ENCODE data around the gene CYP46A1.

Gene CYP46A1

DNA sequence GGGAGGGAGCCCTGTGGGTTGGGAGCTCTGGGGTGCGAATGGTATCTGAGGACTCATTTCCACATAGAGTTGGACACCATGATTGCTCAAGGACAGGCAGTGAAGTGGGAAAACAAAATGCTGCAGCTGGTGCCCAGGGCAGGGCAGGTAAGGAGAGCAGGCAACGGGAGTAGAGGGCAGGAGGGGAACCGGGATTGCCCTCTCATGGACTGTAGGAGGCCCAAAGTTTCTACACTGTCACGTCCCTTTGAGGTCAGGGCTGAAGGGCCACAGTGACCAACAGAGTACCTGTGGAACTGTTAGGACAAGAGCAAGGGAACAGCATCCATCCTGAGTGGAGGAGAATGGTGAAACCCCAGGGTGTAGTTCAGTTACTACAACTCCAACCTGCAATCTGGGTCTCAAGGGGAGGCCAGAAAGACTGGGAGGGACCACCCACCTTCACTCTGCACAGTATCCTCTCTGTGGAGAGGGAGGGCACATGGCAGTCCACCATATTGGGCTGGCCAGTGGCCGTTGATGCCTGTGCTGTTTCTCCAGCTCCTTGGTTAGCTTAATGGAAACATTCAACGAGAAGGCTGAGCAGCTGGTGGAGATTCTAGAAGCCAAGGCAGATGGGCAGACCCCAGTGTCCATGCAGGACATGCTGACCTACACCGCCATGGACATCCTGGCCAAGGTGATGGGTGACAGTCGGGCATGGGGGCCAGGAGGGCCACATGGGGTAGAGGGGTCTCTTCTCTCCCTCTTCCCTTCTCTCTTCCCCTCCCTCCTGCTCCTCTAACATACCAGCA lies 22.2 kb downstream of the CYP46A1 start:
- CTCF ChIA-PET = interaction anchor here (1.0 to 1.5 kb wide), 4 partner anchors 9 to 193 kb away, joined by 3 to 4 read pairs (median 3); no protein-coding TSS in a partner anchor
- no peak for DNase-seq (ENCODE audit: low read depth, low spot score)
- POLR2A ChIA-PET = no interaction called here
- TF ChIP-seq, protein P1, sequence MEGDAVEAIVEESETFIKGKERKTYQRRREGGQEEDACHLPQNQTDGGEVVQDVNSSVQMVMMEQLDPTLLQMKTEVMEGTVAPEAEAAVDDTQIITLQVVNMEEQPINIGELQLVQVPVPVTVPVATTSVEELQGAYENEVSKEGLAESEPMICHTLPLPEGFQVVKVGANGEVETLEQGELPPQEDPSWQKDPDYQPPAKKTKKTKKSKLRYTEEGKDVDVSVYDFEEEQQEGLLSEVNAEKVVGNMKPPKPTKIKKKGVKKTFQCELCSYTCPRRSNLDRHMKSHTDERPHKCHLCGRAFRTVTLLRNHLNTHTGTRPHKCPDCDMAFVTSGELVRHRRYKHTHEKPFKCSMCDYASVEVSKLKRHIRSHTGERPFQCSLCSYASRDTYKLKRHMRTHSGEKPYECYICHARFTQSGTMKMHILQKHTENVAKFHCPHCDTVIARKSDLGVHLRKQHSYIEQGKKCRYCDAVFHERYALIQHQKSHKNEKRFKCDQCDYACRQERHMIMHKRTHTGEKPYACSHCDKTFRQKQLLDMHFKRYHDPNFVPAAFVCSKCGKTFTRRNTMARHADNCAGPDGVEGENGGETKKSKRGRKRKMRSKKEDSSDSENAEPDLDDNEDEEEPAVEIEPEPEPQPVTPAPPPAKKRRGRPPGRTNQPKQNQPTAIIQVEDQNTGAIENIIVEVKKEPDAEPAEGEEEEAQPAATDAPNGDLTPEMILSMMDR (IDR thresholded peaks at IDR 0.05; ENCODE audit: insufficient read depth, low read length, missing control alignments) = no peak
- no peak overlapping the region for H3K4me3 ChIP-seq (ENCODE audit: low read depth, low read length)

DNA sequence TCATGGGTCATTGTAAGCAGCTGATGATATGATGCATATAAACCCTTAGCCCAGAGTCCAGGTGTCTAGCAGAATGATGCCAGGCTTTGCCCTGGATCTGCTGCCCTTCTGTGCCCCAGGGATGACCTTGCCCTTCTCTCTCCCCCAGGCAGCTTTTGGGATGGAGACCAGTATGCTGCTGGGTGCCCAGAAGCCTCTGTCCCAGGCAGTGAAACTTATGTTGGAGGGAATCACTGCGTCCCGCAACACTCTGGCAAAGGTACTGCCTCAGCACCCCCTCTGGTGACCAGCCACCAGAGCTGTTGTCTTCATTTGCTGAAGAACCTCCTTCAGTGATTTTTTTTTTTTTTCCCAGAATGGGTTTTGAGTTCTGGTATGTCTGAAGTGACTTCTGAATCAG lies 23.3 kb downstream of the CYP46A1 start:
- TF ChIP-seq, protein P1 (IDR thresholded peaks at IDR 0.05; ENCODE audit: insufficient read depth, low read length, missing control alignments) = no peak
- no peak for DNase-seq (ENCODE audit: low read depth, low spot score)
- ChIA-PET POLR2A (no interaction called here), CTCF (interaction anchor here (0.6 kb wide), 1 partner anchor 41 kb away, joined by 3 read pairs; no protein-coding TSS in a partner anchor)
- H3K4me3 ChIP-seq (ENCODE audit: low read depth, low read length) = no peak overlapping the region

DNA sequence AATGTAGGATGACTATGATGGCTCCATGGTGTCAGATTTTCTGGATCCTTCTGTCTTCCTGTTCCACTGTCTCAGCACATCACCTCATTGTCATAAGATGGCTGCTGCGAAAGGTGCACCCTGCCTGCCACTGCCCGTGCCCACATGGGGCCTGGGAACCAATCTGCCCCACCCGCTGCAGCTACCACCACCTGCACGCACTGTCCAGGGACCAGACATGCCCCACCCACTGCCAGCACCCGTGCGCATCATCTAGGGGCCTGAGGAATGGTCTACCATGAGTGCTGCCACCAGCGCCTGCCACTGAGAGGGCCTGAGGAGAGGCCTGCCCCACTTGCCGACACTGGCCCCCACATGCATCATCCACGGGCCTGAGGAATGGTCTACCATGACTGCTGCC lies 23.8 kb downstream of the CYP46A1 start:
- ChIA-PET POLR2A (no interaction called here), CTCF (no interaction called here)
- H3K4me3 ChIP-seq (ENCODE audit: low read depth, low read length) = no peak overlapping the region
- TF ChIP-seq, protein P1 (IDR thresholded peaks at IDR 0.05; ENCODE audit: insufficient read depth, low read length, missing control alignments) = no peak
- DNase-seq (ENCODE audit: low read depth, low spot score) = no peak

DNA sequence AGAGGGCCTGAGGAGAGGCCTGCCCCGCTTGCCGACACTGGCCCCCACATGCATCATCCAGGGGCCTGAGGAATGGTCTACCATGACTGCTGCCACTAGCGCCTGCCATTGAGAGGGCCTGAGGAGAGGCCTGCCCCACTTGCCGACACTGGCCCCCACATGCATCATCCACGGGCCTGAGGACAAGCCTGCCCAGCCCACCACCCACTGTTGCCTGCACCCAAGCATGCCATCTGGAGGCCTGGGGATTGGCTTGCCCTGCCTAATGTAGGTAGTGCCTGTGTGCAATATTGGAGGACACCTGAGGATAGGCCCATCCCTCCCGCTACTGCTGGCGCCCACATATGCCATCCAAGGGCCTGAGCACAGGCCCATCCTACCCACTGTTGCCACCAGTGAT lies 24.4 kb downstream of the CYP46A1 start:
- no peak for DNase-seq (ENCODE audit: low read depth, low spot score)
- ChIA-PET CTCF (no interaction called here), POLR2A (no interaction called here)
- H3K4me3 ChIP-seq (ENCODE audit: low read depth, low read length) = no peak overlapping the region
- TF ChIP-seq, protein P1 (IDR thresholded peaks at IDR 0.05; ENCODE audit: insufficient read depth, low read length, missing control alignments) = no peak

DNA sequence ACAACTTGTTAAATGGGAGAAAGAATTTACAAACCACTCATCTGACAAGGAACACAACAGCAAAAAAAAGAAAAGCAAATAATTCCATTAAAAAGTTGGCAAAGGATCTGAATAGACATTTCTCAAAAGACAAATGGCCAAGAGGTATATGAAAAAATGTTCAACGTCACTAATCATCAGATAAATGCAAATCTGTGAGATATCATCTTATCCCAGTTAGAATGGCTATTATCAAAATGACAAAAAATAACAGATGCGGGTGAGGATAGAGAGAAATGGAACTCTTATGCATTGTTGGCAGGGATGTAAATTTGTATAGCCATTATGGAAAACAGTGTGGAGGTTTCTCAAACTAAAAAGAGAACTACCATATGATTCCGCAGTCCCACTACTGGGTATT lies 29.9 kb downstream of the CYP46A1 start:
- ChIA-PET POLR2A (no interaction called here), CTCF (interaction anchor here (1.3 to 5.1 kb wide), 4 partner anchors 15 to 186 kb away, joined by 3 to 44 read pairs (median 8); no protein-coding TSS in a partner anchor)
- no peak for DNase-seq (ENCODE audit: low read depth, low spot score)
- TF ChIP-seq, protein P1 (IDR thresholded peaks at IDR 0.05; ENCODE audit: insufficient read depth, low read length, missing control alignments) = no peak
- no peak overlapping the region for H3K4me3 ChIP-seq (ENCODE audit: low read depth, low read length)

DNA sequence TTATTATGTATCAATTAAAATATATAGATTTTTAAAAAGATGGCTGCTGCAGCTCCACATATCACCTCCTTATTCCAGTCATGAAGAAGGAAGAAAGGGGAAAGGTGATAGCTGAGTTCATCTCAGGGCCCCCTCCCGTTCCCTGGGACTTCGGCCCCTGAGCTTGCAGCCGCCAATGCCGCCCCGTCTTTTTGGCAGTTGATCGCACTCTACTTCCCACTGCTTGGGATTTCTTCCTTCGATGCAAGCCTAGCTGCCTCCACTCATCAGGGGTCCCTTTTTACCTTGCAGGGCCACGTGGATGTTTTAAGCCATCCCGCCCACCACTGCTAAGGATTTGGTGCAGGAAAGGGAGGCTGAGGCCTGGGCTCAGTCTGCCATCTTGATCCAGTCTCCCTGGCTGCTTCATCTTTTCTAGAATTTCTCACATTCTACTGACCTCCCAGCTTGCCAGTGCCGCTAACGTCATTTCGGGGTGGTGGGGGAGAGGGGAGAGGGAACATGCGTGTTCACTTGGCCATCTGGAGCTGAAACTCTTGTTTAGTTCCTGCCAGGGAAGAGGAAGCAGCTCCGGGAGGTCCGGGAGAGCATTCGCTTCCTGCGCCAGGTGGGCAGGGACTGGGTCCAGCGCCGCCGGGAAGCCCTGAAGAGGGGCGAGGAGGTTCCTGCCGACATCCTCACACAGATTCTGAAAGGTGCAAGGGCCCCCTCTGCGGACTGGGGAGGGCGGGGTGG lies 31.3 kb downstream of the CYP46A1 start:
- TF ChIP-seq, protein P1 (IDR thresholded peaks at IDR 0.05; ENCODE audit: insufficient read depth, low read length, missing control alignments) = no peak
- no peak for DNase-seq (ENCODE audit: low read depth, low spot score)
- CTCF ChIA-PET = interaction anchor here (1.1 to 5.1 kb wide), 4 partner anchors 10 to 170 kb away, joined by 3 to 44 read pairs (median 4); no protein-coding TSS in a partner anchor
- no peak overlapping the region for H3K4me3 ChIP-seq (ENCODE audit: low read depth, low read length)
- POLR2A ChIA-PET = interaction anchor here (0.6 kb wide), 1 partner anchor 10 kb away, joined by 3 read pairs; no protein-coding TSS in a partner anchor

Data from AG04449 (cell line).